AG09309 (cell line): ENCODE measurements around the gene SEC63.
"Not testable (repeated sequence)": the region's sequence is repeated elsewhere in the genome, so short reads cannot be mapped to it uniquely, and the experiment has no call there.

Experiments
- DNase-seq: peaks from one replicate; pipeline ENCODE4 v3.0.0-alpha.2; 2010; ENCODE audit warnings: low read depth
- H3K4me3 ChIP-seq: 2 replicates; pipeline ENCODE4 v1.5.1; 2011; ENCODE audit warnings: mild to moderate bottlenecking, low read depth, low read length, moderate library complexity; ENCODE audit not compliant: control insufficient read depth
- TF ChIP-seq, protein P1 (sequence below): IDR thresholded peaks from 2 replicates; pipeline ENCODE4 v1.5.1; 2011; ENCODE audit warnings: mild to moderate bottlenecking, low read depth, low read length, inconsistent platforms; ENCODE audit not compliant: insufficient read depth, control insufficient read depth; ENCODE audit errors: missing control alignments

SEC63 gene

GRCh38 chr6:107928984-107929383 lies 29.0 kb downstream of the SEC63 start:
- TF ChIP-seq, protein P1, sequence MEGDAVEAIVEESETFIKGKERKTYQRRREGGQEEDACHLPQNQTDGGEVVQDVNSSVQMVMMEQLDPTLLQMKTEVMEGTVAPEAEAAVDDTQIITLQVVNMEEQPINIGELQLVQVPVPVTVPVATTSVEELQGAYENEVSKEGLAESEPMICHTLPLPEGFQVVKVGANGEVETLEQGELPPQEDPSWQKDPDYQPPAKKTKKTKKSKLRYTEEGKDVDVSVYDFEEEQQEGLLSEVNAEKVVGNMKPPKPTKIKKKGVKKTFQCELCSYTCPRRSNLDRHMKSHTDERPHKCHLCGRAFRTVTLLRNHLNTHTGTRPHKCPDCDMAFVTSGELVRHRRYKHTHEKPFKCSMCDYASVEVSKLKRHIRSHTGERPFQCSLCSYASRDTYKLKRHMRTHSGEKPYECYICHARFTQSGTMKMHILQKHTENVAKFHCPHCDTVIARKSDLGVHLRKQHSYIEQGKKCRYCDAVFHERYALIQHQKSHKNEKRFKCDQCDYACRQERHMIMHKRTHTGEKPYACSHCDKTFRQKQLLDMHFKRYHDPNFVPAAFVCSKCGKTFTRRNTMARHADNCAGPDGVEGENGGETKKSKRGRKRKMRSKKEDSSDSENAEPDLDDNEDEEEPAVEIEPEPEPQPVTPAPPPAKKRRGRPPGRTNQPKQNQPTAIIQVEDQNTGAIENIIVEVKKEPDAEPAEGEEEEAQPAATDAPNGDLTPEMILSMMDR: no peak
- H3K4me3 ChIP-seq: no peak overlapping the region
- DNase-seq: no peak

GRCh38 chr6:107926697-107927544 lies 31.1 kb downstream of the SEC63 start:
- DNase-seq: not testable (repeated sequence)

GRCh38 chr6:107917451-107918375 lies 40.3 kb downstream of the SEC63 start:
- H3K4me3 ChIP-seq: no peak overlapping the region
- TF ChIP-seq, protein P1: no peak
- DNase-seq: no peak

More at GRCh38 chr6:107926697-107927544, 31.1 kb downstream of the SEC63 start:
- H3K4me3 ChIP-seq: not testable (repeated sequence)

GRCh38 chr6:107916961-107917360 lies 41.0 kb downstream of the SEC63 start:
- DNase-seq, H3K4me3 ChIP-seq: not testable (repeated sequence)

GRCh38 chr6:107911692-107912091 lies 46.3 kb downstream of the SEC63 start:
- TF ChIP-seq, protein P1: no peak
- no peak for DNase-seq
- no peak overlapping the region for H3K4me3 ChIP-seq

- H3K4me3 ChIP-seq: no peak overlapping the region
- DNase-seq: no peak
- TF ChIP-seq, protein P1: no peak
Measured at GRCh38 chr6:107894809-107895396, 63.1 kb downstream of the SEC63 start.

GRCh38 chr6:107890431-107890830 lies 67.6 kb downstream of the SEC63 start:
- not testable (repeated sequence) for DNase-seq, H3K4me3 ChIP-seq

DNA sequence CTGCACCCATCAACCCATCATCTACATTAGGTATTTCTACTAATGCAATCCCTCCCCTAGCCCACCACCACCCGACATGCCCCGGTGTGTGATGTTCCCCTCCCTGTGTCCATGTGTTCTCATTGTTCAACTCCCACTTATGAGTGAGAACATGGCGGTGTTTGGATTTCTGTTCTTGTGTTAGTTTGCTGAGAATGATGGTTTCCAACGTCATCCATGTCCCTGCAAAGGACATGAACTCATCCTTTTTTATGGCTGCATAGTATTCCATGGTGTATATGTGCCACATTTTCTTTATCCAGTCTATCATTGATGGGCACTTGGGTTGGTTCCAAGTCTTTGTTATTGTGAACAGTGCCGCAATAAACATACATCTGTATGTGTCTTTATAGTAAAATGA lies 72.1 kb downstream of the SEC63 start:
- H3K4me3 ChIP-seq, DNase-seq: not testable (repeated sequence)
